C4-2B (cell line): ENCODE data around the gene FBXO45.

Experiments used
- CTCF ChIP-seq: fragments of 450-650 bp; conservative IDR thresholded peaks from 2 replicates; pipeline ENCODE4 v1.5.1; 2017; ENCODE audit warnings: mild to moderate bottlenecking
- ZFX ChIP-seq: fragments of 450-650 bp; IDR thresholded peaks from 2 replicates; pipeline ENCODE4 v1.6.1; 2017

- no peak for TF ChIP-seq CTCF
- TF ChIP-seq ZFX: peak; percentile 82
Measured at GRCh38 chr3:196632046-196632751, 63.7 kb downstream of the FBXO45 start.
